Forelimb muscle (tissue), 1 donor: ENCODE results near the gene NUDT22. TPM values are rescaled to one million over a fixed set of nuclear protein-coding genes. Genes with fewer than 3 reads are reported as not detected.

Experiments
- DNase-seq: peaks from one replicate; pipeline ENCODE4 v3.0.0-alpha.2; 2013; ENCODE audit warnings: low read depth
- polyA plus RNA-seq: library from polyadenylated mRNA; unstranded; fragments of 120-200 nt; gene quantifications from one replicate; pipeline ENCODE4 v1.2.1, GENCODE V29; 2013; ENCODE audit not compliant: insufficient read length

The NUDT22 gene
- polyA plus RNA-seq, 1 donor: 19.8 TPM

DNA sequence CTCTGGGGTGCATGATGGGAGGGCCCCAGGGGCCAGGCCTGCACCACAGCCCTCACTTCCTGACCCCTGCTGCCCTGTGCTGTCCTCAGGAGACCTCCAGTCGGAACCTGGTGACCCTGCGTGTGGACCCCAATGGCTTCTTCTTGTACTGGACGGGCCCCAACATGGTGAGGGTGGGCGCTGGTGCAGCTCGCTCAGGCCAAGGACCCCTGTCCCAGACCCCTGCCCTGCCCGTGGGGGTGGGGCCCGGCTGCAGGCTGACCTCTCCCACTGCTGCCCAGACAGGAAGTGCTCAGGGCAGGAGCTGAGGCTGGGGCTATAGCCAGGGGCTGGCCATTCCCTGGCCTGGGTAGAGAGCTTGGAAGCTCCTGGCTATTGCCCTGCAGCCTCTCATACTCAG lies 28.3 kb downstream of the NUDT22 start:
- DNase-seq: no peak

GRCh38 chr11:64255135-64256128 lies 29.4 kb downstream of the NUDT22 start:
- DNase-seq: no peak

GRCh38 chr11:64256300-64256699 lies 30.2 kb downstream of the NUDT22 start:
- DNase-seq: no peak

GRCh38 chr11:64258356-64258755 lies 32.3 kb downstream of the NUDT22 start:
- DNase-seq: no peak

DNA sequence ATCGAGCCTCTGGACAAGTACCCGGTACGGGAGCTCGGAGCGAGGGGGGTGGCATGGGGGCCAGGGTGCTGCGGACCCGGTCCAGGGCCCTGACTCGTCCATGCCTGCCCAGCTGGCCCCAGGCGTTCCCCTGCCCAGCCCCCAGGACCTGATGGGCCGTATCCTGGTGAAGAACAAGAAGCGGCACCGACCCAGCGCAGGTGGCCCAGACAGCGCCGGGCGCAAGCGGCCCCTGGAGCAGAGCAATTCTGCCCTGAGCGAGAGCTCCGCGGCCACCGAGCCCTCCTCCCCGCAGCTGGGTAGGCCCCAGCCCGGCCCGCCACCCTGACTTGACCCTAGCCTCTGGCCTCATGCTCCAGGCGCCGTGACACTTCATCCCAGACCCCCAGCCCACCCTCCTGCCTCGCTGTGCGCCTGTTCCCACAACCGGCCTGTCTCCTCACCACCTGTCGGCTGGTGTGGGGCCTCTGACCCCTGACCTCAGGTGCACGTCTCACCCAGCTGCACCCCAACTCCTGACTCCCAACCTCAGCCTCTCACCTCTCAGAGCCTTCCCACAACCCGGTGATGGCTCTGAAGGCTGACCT lies 33.0 kb downstream of the NUDT22 start:
- DNase-seq: no peak

GRCh38 chr11:64259533-64260067 lies 33.5 kb downstream of the NUDT22 start:
- DNase-seq: no peak

DNA sequence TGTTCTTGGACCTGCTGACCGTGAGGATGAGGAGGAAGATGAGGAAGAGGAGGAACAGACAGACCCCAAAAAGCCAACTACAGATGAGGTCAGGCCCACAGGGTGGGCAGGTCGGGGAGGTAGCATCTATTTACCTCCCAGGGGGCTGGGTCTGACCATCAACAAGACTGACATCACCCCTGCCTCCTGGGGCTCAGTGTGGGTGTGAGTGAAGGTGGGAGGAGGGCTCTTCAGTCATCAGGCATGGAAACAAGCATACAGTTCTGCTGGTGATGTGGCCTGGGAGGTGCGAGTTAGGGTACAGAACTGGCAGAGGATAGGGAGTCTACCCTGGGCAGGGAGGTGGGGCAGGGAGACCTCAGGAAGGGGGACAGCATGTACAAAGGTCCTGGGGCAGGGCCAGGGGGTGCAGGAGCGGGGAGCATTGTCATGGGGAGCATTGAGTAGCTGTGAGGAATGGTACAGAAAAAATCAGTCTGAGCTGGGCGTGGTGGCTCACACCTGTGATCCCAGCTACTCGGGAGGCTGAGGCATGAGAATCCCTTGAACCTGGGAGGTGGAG lies 34.2 kb downstream of the NUDT22 start:
- no peak for DNase-seq

GRCh38 chr11:64261556-64262080 lies 35.5 kb downstream of the NUDT22 start:
- no peak for DNase-seq

GRCh38 chr11:64262271-64263002 lies 36.4 kb downstream of the NUDT22 start:
- no peak for DNase-seq

DNA sequence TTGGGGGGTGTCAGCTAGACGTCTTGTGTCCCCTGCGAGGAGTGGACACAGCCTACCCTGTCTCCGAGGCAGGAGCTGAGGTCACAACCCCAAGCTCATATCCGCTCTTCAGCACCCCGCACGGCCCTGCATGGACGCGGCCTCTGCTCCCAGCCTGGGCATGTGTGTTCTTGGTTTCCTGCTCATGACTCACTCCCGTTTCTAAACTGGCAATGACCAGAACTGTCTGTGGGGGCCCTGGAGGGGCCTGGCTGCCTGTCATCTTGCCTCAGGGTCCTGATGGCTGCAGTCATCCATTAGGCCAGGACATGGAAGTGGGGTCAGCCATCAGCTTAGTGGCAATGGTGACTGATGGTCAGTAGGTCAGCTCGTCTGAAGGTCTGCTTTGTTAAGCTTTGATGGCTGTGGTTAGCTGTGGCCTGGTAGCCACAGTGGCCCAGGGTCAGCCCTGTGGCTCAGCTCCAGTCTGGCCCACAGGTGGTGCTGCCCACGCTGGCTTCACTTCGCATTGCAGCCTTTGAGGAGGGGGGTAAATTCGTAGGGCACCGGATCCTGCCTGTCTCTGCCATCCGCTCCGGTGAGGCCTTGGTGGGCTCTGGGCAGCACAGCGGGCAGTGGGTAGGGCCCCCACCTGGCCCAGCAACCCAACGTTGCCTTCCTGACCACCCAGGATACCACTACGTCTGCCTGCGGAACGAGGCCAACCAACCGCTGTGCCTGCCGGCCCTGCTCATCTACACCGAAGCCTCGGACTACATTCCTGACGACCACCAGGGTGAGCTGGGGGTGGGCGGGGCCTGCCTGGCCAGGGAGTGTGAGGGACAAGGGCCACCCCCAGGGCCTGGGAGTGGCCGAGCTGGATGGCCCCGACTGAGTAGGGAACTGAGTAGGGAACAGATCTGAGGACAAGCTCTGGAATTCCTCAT lies 37.2 kb downstream of the NUDT22 start:
- DNase-seq: no peak

DNA sequence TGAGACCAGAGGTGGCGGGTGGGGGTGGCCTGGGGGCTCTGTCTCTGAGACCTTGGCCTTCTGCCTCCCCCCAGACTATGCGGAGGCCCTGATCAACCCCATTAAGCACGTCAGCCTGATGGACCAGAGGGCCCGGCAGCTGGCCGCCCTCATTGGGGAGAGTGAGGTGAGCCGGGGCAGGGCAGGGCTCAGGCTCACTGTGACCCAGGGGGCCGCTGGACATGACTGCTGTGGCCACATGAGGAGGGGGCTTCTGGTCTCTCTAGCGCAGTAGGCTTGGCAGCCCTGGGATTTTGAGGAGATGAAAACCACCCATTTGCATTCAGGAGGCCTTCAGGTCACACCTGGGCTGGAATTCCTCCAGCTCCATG lies 37.9 kb downstream of the NUDT22 start:
- DNase-seq: no peak

- no peak for DNase-seq
Observed at GRCh38 chr11:64264371-64264852, 38.3 kb downstream of the NUDT22 start.

DNA sequence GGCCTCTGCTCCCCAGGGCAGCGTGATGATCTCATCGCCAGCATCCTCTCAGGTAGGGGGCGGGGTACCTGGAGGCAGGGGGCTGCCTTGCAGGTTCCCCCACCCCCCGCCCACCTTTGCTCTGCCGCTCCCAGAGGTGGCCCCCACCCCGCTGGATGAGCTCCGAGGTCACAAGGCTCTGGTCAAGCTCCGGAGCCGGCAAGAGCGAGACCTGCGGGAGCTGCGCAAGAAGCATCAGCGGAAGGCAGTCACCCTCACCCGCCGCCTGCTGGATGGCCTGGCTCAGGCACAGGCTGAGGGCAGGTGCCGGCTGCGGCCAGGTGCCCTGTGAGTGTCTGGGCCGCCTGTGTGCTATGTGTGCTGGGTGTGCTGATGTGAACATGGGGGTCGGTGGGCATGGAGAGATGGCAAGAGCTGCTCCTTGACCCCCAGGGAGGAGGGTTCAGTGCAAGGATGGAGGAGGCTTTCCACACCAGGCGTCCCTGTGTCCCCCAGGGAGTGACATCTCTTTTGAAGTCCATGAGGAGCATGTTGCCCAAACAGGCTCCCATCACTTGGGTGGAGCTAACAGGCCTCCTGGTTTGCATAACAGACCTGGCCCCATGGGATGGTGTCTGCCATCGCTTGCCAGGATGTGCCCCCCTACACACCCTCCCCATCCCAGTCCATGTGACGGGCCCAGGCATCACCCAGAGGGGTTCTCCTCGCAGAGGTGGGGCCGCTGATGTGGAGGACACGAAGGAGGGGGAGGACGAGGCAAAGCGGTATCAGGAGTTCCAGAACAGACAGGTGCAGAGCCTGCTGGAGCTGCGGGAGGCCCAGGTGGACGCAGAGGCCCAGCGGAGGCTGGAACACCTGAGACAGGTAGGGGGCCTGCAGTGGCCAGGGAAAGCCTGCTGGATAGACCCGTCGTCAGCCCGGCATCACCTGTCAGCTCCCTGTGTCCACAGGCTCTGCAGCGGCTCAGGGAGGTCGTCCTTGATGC lies 39.4 kb downstream of the NUDT22 start:
- DNase-seq: no peak

GRCh38 chr11:64266339-64266738 lies 40.3 kb downstream of the NUDT22 start:
- DNase-seq: no peak

GRCh38 chr11:64267207-64267945 lies 41.3 kb downstream of the NUDT22 start:
- DNase-seq: no peak

DNA sequence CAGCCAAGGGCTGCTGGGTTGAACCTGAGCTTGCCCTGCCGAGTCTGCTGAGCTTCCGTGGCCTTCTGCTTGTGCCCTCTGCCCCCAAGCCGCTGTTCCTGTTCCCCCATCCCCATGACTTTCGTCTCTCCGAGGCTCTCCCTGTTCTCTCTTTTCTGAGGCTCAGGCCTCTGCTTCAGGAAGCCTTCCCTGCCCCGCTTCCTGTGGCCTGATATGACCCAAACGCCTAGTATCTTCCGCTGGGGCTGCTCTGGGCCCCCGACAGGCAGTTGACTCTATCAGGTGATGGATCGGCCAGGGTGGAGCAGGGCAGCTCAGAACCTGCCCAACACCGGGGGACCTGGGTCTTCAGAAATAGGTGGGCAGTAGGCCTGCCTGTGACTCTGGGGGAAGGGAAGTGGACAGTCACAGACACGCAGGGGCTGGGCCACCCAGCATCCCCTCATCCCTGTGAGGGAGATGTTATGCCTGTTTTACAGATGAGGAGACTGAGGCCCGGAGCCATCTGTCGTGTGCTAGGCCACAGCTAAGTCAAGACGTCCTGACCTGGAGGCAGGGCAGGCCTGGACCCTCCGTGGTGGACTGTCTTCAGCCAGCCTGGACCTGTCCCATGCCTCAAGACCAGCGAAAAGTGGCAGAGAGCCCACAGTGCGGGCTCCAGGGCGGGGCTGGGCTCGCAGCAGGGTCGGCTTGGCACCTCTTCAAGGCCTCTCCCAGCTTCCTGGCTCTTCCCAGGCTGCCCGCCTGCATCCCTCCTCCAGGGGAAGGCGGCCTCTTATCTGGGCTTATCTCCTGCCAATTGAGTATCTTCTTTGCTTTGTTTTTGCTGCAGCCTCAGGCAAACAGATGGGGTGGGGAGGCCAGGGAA lies 42.2 kb downstream of the NUDT22 start:
- no peak for DNase-seq

DNA sequence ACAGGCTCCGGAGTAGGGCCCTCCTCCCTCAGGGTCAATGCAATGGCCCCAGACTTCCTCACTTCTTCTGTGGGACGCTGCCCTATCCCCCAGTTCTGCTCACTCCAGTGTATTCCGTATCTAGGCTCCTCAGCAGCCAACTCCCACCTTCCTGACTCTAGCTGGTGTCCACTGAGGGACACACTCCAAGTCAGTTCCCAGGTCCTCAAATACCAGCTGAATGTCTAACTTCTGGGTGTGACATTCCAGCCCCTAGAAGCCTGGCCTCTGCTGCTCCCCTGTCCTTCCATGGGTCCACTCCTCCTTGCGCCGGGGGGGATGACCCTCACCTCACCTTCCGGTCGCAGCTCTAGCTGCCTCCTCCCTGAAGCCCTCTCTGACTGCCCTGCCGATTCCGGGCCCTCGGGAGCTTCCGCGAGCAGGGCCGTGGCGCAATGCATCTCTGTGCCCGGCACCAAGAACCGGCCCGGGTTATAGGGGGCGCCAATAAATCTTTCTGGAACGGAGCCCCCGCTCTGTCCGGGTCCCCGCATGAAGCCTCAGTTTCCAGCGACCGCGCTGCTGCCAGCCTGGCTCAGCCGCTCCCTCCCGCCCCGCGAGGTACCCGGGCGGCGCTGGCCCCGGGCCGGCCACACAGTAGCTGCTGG lies 42.9 kb downstream of the NUDT22 start:
- no peak for DNase-seq
